Stimulated activated CD8-positive, alpha-beta memory T cell treated with anti-CD3 and anti-CD28 coated beads, Interleukin-7, amount 100 ng/mL, for 48 hours (primary cell): ENCODE measurements around the gene LHFPL3.

ENCODE experiments used
- DNase-seq, 2 donors: peaks; one replicate each; pipeline ENCODE4 v3.0.0-alpha.2; 2020; ENCODE audit warnings: low read depth in 1 of 2; ENCODE audit errors: extremely low read depth in 1 of 2

LHFPL3 gene

GRCh38 chr7:104469166-104469820, 140.9 kb downstream of the LHFPL3 start:
- no peak for DNase-seq

- DNase-seq = no peak
These were observed 152.1 kb downstream of the LHFPL3 start for GRCh38 chr7:104480529-104480928.

- DNase-seq = no peak
These were observed 154.1 kb downstream of the LHFPL3 start for GRCh38 chr7:104482362-104483037.

- no peak for DNase-seq
These were observed 158.5 kb downstream of the LHFPL3 start for GRCh38 chr7:104486931-104487330.

GRCh38 chr7:104487642-104488041, 159.2 kb downstream of the LHFPL3 start:
- DNase-seq = no peak

- no peak for DNase-seq
These were observed 169.1 kb downstream of the LHFPL3 start for GRCh38 chr7:104497379-104497967.

- no peak for DNase-seq
These were observed 171.6 kb downstream of the LHFPL3 start for GRCh38 chr7:104499975-104500374.

GRCh38 chr7:104509874-104510273, 181.5 kb downstream of the LHFPL3 start:
- DNase-seq = no peak

- no peak for DNase-seq
These were observed 196.4 kb downstream of the LHFPL3 start for GRCh38 chr7:104524853-104525252.

GRCh38 chr7:104528142-104528541, 199.7 kb downstream of the LHFPL3 start:
- no peak for DNase-seq

- no peak for DNase-seq
These were observed 201.2 kb downstream of the LHFPL3 start for GRCh38 chr7:104529567-104529966.

- no peak for DNase-seq
These were observed 201.8 kb downstream of the LHFPL3 start for GRCh38 chr7:104530251-104530650.

GRCh38 chr7:104534149-104534548, 205.7 kb downstream of the LHFPL3 start:
- no peak for DNase-seq

GRCh38 chr7:104535841-104536240, 207.4 kb downstream of the LHFPL3 start:
- no peak for DNase-seq

GRCh38 chr7:104536956-104537355, 208.6 kb downstream of the LHFPL3 start:
- DNase-seq = no peak

- DNase-seq = no peak
These were observed 209.7 kb downstream of the LHFPL3 start for GRCh38 chr7:104538152-104538551.

GRCh38 chr7:104541897-104542296, 213.5 kb downstream of the LHFPL3 start:
- no peak for DNase-seq

GRCh38 chr7:104548861-104549260, 220.5 kb downstream of the LHFPL3 start:
- DNase-seq = no peak

- no peak for DNase-seq
These were observed 222.0 kb downstream of the LHFPL3 start for GRCh38 chr7:104550362-104550761.

- DNase-seq = no peak
These were observed 222.8 kb downstream of the LHFPL3 start for GRCh38 chr7:104551226-104551625.

- no peak for DNase-seq
These were observed 223.7 kb downstream of the LHFPL3 start for GRCh38 chr7:104552102-104552501.

GRCh38 chr7:104553074-104553473, 224.7 kb downstream of the LHFPL3 start:
- DNase-seq = no peak
